Ramos (cell line): ENCODE results near the gene TTBK1.

Source experiments
- in situ Hi-C: fragments of 300-500 bp; cut with MboI; formaldehyde crosslinking; loops from one replicate; pipeline ENCODE4 v1.14.3; 2022; ENCODE audit warnings: low sequenced_read_pairs; ENCODE audit not compliant: unreplicated experiment

Gene TTBK1

DNA sequence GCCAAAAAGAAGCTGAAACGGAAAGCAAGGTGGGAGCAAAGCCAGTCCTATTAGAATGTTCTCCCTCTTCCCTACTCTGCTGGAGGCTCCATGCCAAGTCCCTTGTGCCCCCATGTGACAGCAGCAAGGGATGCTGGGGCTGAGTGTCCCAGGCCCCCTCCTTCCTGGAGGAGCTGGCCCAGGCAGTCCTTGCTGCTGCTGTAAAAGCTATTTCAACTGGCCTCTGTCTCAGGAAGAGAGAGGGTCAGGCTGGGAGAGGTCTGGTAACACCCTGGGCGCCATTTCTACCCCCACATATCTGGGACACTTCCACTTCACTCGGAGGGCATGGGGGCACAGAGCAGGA is 25.0 kb downstream of the TTBK1 start:
- in situ Hi-C loops = no loop called here

DNA sequence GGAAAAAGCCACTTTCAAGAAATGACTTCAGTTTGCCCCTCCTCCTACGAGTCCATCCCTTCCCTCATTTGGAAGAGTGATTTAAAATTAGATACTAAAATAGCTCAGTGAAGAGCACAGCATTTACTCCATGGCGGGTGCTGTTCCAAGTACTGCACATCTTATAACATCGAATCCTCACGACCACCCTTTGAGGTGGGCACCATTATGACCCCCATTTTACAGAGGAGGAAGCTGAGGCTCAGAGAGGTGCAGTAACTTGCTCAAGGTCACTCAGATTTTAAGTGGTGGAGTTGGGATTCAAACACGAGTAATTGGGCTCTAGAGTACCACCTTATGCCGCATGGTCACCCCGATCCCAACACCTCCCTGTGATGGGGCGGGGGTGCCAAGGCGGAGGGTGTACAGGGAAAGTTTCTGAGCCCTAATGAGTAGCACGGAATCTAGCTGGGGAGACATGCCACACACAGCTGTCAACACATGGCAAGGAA is 25.5 kb downstream of the TTBK1 start:
- in situ Hi-C loops = no loop called here

DNA sequence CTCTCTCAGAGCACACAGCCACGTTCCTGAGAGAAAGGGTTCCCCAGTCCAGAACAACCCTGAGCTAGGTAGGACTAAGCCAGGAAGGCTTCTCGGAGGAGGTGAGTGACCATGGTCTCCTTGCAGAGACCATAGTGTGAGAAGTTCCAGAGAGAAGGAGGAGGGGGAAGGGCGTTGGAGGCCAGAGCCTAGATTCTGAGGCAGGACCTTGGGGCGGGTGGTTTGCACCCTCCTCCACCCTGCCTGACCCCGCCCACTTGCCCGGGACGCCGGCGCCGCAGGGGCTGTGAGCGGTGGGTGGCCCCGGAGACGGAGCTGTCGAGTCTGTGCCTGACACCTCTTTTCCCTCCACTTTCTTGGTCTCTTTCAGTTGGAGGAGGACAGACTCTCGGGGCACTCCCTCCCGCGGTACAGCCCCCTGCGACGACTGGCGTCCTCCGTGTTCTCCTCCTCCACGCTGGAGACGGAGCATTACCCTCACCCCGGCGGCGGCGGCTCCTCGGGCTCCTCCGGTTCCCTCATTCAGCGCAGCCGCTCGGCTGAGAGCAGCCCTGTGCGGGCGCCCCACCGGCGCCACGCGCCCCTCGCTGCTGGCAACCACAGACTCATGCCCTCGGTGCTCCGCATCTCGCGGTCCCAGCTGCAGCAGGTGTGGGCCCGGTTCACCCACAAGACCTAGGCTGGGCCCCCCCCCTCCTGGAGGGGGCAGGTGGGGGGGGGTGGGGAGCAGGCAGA is 26.2 kb downstream of the TTBK1 start:
- in situ Hi-C loops = no loop called here

DNA sequence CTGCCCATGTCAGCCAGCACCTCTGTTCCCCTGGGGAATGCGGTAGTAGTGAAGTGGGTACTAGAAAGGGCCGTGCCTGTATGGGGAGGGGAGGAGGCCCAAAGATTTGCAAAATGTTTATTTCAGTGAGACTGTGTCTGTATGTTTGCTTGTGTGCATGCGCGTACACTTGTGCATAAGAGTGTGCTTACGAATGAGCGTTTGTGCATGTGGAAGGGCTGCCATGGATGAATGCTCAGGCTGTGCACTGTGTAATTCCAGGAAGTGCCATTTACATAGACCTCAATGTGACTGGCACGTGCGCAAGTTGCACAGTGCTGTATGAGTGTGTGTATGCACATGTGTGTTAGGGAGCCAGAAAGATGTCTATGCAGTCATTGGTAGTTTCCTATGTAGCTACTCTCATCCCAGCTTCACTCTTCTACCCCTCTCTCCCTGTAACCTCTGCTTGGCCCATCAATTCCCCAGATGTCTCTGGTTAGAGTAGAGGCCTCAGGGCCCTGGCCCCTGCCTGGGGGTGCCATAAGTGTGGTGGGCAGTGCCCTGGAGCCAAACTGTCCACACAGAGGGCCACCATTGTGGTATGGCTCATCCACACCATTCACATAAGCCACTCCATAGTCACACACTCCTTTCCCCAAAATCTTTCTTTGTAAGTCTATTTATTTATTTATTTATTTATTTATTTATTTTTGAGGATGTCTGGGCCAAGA is 28.0 kb downstream of the TTBK1 start:
- in situ Hi-C loops = no loop called here

DNA sequence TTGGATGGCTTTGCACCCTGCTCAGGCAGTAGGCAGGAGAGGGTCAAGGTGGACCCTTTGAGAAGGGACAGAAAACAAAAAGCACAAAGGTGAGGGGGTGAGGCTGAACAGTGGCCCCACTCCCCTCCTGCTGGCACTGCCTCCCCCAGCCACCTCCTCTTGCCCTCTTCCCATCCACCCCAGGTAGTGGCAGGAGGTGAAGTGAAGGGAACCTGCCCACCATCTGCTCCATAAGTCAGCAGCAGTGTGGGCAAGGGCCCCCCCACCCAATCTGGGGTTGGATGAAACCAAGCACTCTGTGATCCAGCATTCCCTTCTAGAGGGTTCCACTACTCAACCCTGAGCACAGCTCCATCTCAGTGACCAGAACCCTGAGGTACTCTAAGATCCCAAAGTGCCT is 28.7 kb downstream of the TTBK1 start:
- in situ Hi-C loops = no loop called here

DNA sequence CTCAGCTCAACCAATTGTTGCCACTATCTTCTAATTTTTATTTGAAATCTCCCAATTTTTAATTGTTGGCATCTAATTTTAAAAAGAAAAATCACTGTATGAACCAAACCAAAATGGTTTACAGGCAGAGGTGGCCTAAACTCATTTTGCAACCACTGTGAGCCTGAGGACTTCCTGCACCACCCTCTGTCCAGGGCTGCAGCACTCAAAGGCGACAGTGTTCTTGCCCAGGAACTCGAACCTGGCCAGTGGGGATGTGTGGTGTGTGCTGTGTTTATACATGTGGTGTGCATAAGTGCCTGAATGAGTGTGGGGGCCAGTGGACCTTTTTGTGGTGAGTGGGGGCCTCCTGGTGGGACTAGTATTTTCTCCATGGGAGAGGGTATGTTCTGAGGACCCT is 30.4 kb downstream of the TTBK1 start:
- in situ Hi-C loops = no loop called here

DNA sequence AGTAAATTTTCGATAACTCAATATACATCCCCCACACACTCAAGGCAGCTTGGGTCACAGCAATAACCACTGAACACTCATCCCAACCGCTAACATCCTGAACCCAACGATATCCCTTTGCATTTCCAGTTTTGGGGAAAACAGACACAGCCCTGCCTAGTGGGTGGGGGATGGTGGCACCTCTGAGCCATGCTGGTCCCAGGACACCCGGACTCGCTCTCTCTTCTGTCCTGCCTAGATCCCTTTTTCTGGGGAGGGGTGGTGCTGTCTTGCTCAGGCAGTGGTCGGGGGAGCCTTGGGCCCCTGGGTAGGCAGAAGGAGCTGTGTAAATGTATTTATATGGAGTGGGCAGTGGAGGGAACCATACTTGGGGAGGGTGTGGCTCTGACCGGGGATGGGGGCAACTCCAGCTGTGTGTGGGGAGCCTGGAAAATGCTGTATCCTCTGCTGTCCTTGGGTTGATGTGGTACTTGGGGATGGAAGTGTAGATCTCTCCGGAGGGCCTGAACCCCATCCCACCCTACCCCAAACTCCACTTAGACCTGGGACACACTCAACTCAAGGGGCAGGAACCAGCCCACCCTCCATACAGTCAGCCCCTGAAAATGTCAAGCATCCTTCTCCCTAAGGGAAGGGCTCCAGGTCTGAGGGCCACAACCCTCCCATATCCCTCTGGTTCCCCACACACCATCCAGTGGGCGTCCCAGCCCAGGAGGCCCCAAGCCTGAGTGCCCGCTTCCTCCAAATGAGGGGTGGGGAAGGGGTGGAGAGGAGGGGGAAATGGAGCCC is 31.0 kb downstream of the TTBK1 start:
- in situ Hi-C loops = no loop called here

DNA sequence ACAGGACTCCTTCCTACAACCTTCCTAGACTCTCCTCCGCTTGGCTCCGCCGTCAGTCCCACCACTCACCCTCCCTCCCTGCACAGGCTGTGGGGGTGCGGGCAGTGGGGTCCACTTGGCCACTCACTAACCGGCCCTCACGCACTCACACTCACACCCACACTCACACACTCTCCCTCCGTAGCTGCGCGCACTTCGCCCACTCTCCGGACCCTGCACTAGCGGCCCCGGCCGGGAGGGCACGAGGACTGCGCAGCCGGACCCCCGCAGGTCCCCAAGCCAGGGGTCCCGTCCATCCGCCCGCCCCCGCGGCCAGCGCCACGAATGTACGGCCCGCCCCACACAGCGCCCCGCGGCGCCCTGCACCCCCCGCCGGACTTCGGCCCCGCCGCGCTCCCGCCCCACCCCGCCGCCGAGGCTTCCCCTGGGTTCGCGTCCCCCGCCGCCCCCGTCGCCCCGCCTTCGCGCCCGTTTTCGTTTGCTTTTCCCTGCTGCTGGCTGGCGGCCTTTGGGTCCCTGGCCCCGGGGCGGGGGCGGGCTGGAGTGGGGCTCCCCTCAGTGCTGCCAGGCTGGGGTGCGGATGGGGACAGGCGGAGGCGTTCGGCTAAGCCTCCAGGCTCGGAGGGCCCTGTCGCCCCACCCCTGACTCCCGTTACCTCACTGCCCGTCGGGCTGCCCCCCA is 31.8 kb downstream of the TTBK1 start:
- in situ Hi-C loops = no loop called here

DNA sequence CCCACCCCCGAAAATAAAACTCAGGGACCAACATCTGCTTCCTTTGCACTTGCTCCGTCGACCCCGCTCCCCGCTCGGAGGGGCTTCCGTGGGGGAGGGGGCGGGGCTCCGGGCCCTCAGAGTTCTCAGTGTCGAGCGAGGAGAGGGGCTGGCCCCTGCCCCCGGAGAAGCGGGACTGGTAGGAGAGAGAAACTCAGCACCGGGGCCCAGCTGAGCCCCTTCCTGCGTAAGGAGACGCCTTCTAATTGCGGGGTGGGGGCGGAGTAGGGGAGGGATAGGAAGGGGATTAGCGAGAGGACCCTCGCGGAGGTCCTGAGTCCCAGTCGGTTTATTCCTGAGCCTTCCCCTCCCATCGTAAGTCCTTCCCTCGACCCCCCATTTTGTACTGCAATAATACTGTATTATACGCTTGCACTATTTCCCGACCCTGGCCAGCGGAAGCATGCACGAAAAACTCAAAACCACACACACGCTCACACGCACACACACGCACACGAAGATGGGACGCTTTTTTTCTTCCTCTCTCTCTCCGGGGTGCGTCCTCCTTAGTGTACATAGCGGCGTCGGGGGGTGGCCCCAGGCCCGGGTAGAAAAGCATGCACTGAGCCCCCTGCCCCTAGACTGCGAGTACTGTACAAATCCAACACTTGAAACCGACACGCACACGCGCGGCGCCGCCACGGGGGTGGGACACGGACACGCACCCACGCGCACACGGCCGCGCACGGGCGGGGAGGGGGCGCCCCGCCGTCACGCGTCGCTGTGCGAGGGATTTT is 32.7 kb downstream of the TTBK1 start:
- in situ Hi-C loops = no loop called here

DNA sequence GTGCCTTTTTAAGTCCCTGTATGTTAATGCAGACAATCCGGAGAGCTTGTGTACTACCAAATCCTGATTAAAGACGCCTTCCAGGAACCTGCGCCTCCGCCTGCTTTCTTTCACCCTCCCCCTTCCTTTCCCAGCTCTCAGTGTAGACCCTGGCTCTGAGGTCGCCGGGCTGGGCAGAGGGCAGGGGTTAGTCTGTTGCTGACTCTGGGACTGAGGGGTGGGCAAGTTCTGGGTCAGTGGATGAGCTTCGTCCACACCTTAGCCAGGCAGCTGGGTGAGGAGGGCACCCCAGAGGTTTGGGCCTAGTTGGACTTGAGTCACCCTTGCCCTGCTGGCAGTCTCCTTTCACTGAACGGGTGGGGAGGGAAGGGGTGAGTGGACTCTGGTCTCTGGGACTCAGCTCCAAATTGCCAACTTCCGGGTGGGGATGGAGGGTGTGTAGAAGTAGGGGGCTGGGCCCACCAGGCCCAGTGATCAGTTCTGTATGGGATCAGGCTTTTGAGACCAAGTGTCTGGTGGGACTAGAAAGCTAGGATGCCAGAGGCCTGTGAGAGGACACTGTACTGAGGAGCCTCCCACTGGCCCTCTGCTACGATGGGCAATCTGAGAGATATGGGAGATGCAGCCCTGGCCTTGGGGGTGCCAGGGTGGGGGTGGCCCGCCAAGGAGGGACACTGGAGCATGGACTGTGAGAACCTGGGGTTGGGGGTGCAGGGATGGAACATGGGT is 33.5 kb downstream of the TTBK1 start:
- in situ Hi-C loops = no loop called here

DNA sequence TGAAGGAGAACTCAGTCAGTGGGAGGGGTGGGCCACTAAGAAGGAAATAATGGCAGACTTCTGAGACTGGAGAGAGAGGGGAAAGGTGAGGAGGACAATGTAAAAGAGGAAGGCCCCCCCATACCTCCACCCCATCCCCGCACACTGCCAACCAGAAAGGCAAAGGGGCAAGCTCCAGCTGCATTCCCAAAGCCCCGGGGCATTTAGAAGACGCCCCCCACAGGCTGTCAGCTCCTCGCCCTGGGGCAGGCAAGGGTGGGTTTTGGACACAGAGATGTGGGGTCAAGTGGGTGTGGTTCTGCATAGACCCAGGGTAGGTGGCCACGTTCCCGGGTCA is 34.0 kb downstream of the TTBK1 start:
- in situ Hi-C loops = no loop called here

DNA sequence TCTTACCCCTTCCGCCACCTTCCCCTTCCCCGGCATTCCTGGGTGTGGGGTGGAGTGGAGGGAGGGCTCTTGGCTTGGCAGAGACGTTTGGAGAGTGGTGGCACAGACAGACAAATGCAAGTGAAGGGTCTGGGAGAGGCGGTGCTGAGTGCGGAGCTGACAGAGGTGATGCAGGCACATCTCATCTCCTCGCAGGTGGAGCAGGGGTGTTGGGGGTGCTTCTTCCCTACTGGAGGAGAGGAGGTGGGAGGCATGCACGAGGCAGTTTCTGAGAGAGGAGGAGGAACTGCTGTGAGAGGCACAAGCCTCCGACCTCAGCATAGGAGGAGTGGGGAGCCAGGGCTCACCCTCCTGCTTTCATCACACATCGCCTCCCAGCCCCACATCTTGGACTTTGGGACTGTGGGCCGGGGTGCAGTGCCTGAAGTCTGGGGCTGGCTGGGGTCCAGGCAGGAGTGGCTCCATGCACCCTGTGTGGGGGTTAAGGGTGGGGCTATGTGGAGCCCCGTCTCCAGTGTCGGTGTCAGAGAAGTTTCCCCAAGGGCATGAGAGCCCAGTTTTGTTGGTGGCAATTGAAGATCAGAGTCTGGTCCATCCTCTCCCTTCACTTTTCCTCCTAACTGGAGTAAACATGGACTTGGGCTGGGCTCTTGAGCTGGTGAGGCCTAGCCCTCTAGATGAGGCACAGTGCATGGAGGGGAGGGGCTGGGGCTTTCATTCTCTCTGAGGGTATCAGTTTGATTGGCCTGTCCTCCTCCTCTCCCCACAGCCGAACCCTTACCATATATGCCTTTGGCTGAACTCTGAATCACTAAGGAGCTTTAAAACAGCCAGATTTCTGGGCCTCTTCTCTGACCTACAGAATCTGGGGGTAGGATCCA is 34.6 kb downstream of the TTBK1 start:
- in situ Hi-C loops = no loop called here

DNA sequence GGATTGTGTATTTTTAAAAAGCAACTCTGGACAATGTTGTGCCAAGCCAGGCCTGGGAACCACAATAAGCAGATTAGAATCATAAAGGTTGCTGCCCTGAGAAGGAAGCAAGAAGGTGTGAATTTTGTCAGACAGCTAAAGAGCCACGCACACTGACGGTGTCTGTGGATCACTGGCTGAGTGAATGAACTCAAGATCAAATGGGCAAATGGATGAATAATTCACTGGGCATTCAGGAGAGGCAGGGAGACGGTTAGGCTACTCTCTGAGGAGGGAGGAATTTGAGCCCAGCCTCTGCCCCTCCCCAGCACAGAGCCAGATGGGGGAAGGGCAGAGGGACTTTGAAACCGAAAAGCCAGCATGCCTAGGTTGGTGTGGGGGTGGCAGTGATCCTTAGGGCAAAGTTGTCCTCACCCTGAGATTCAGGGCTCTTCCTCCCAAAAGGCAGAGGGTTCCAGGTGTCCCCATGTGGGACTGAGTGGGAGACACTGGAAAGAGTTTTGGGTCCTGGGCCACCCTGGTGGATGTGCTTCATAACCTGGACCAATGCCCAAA is 35.3 kb downstream of the TTBK1 start:
- in situ Hi-C loops = no loop called here

DNA sequence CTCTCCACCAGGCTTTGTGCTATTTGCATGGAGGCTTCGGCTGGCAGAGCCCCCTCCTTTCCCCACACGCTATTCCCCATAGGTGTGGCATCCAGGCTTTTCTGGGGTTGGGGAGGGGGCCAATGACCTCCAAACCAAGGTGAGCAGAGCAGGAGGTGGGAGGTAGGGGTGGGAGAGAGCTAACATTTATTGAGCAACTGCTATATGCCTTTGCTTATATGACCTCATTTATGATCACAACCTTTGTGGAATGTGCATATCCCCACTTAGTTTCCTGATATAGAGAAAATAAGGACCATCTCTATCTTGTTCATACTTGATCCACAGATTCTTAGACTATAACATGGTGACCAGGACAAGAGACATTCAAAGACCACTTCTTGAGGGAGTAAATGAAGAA is 37.0 kb downstream of the TTBK1 start:
- in situ Hi-C loops = no loop called here

DNA sequence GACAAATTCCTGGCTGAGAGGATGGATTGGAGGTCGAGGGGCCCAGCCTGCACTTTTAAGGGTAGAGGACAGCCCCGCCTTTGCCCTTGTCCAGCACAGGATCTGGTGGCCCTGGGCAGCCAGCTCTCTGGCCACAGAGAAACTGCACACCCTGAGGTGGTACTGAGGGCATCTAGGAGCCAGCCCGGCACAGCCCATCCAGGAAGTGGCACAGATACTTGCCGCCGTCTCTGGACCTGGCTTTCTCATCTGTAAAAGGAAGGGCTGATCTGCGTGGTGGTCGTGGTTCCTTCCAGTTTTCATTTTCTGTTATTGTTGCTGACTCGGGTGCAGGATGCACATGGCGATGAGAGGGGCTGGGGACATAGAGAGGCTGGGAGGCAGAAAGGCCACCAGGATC is 38.8 kb downstream of the TTBK1 start:
- in situ Hi-C loops = no loop called here

DNA sequence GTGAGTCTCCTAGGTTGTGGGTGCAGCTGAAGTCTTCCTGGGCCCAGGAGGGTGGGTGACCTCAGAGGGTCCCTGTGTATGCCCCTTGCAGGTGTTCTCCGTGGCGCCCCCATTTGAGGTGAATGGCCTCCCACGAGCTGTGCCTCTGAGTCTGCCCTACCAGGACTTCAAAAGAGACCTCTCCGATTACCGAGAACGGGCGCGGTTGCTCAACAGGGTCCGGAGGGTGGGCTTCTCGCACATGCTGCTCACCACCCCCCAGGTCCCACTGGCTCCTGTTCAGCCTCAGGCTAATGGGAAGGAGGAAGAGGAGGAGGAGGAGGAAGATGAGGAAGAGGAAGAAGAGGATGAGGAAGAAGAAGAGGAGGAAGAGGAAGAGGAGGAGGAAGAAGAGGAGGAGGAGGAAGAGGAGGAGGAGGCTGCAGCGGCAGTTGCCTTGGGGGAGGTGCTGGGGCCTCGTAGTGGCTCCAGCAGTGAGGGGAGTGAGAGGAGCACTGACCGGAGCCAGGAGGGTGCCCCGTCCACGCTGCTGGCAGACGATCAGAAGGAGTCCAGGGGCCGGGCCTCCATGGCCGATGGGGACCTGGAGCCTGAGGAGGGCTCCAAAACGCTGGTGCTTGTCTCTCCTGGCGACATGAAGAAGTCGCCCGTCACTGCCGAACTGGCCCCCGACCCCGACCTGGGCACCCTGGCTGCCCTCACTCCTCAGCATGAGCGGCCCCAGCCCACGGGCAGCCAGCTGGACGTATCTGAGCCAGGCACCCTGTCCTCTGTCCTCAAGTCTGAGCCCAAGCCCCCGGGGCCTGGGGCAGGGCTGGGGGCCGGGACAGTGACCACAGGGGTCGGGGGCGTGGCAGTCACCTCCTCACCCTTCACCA is 39.6 kb downstream of the TTBK1 start:
- in situ Hi-C loops = no loop called here

DNA sequence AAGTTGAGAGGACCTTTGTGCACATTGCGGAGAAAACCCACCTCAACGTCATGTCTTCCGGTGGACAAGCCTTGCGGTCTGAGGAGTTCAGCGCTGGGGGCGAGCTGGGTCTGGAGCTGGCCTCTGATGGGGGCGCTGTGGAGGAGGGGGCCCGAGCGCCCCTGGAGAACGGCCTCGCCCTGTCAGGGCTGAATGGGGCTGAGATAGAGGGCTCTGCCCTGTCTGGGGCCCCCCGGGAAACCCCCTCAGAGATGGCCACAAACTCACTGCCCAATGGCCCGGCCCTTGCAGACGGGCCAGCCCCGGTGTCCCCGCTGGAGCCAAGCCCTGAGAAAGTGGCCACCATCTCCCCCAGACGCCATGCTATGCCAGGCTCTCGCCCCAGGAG is 40.2 kb downstream of the TTBK1 start:
- in situ Hi-C loops = no loop called here
